HG03108 (cell line): ENCODE measurements around the gene ZNF541.

Source experiments
- ATAC-seq: cut with Tn5 transposase; IDR thresholded peaks from one replicate; pipeline ENCODE4 v1.9.1; 2021; ENCODE audit warnings: moderate library complexity; ENCODE audit not compliant: unreplicated experiment

Gene ZNF541

GRCh38 chr19:47544476-47544875, 28.5 kb downstream of the ZNF541 start:
- no peak for ATAC-seq

- no peak for ATAC-seq
Observed at GRCh38 chr19:47544075-47544474, 28.9 kb downstream of the ZNF541 start.

DNA sequence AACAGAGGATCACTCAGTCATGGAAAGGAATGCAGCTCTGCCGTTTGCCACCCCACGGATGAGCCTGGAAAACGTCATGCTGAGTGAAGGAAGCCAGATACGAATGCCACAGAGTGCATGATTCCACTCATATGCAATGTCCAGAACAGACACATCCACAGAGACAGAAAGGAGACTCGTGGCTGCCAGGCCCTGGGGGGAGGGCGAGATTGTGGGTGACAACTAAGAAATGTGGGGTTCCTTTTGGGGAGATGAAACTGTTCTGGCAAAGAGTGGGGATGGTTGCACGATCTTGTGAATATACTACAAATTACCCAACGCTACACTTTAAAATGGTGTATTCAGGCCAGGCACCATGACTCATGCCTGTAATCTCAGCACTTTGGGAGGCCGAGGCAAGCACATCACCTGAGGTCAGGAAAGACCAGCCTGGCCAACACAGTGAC, 30.9 kb downstream of the ZNF541 start:
- no peak for ATAC-seq

DNA sequence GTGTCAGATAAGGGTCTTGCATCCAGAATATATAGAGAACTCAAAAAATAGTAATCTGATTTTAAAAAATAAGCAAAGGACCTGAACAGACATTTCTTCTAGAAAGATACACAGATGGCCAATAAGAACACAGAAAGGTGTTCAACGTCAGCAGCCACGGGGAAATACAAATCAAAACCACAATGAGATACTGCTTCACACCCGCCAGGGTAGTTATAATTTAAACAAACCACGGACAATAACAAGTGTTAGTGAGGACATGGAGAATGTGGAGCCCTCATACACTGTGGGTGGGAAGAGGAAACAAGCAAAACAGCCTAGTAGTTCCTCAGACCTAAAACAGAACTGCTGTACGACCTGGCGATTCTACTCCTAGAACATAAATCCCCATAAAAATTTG, 31.4 kb downstream of the ZNF541 start:
- peak; percentile 45 for ATAC-seq

- ATAC-seq, result no peak
Observed at GRCh38 chr19:47540748-47541147, 32.2 kb downstream of the ZNF541 start.

GRCh38 chr19:47539747-47540311, 33.1 kb downstream of the ZNF541 start:
- no peak for ATAC-seq

DNA sequence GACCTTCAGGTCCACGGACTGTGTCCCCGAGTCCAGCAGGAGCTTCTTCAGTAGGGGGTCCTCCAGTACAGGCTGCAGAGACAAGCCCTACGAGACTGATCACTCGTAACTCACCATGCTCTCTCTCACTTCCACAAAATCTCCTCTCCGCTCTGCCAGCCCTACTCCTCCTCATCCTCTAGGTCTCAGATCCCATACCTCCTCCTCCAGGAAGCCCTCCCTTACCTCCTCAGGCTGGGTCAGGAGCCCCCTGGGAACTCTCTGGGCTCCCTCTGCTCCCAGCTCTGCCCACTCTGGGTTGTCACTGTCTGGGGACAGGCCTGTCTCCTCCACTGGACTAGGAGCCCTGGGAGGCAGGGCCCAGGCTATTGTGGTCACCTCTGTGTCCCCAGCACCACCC, 34.1 kb downstream of the ZNF541 start:
- ATAC-seq, result no peak

- ATAC-seq, result no peak
Observed at GRCh38 chr19:47537493-47537892, 35.5 kb downstream of the ZNF541 start.

- no peak for ATAC-seq
Observed at GRCh38 chr19:47534628-47535027, 38.3 kb downstream of the ZNF541 start.

DNA sequence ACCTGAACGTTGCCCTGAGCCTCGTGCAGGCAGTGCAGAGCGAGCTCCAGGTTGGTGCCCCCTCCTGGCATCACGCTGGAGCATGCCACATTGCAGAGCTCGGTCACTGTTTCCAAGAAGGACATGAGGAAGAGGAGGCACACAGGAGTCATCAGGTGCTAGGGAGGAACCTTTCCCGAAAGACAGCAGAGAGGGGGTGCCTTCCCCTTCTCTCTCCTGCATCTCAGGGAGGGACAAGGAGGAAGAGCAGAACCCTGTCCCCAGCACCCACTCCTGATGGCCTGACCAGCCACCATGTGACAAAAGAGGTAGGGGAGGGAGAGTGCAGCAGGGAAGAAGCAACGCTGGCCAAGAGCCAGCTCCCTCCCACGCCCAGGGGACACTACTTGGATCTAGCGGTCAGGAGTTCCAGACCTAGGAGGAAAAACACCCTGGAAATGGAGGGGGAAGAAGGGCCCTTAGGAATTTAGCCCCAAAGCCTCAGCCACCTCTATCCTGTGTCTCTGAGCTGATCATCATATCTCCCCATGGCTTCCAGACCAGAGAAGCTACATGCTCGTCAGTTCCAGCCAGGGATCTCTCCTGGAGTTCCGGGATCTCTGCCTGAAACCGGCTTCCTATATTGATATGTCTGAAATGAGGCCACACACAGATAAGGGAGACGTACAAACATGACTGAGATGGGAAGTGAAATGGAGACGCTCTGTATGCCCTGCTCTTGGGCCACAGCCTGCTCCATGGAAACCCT, 41.1 kb downstream of the ZNF541 start:
- ATAC-seq, result no peak

DNA sequence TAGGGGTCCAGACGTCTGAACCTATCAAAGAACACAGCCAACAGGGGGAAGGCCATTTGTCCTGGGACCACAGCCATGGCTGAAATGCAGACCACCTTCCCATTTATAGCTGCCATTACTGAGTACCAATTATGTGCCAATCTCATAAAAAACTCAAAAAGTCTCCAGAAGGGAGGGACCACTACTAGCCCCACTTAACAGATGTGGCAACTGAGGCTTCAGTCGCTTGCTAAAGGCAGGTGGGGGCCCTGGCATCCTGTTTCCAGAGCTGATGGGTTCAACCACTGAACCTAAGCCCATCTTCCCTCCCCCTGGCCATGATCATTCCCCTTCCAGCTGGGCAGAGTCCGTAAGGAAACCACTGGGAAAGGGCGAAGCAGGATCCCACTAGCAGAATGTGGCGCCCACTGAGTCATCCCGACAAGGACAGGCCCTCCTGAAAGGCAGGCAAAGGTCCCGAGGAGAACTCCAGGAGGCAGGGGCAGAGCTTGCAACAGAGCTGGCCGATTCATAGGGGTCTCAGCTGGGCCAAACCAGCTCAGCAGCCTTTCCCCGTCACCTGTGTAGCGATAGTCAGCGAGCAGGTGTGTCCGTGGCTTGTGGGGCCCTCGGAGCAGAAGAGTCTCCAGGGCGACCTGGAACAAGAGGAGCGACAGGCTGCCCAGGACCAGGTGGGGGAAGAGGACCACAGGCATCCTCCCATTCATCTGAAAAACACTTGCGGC, 43.8 kb downstream of the ZNF541 start:
- no peak for ATAC-seq

DNA sequence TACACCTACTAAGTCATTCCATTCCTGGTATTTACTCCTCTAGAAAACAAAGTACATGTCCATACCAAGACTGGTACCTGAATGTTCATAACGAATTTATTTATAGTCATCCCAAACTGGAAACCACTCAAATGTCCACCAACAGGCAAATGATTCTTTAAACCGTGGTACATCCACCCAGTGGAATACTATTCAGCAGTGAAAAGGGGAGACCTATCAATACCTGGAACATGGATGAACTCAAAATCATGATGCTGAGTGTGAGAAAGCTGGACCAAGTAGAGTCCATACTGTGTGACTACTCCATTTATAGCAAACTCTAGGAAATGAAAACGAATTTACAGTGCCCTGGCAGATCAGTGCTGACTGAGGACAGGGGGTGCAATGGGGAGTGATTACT, 46.1 kb downstream of the ZNF541 start:
- ATAC-seq, result no peak

- ATAC-seq, result no peak
Observed at GRCh38 chr19:47523473-47523872, 49.5 kb downstream of the ZNF541 start.
